Measurements from ENCODE around the gene TMEM219. TPM values are rescaled to one million over a fixed set of nuclear protein-coding genes. Genes with fewer than 3 reads are reported as not detected.

Gene TMEM219
- total and polyA plus RNA-seq, 9 of the 15 experiments (the other 6 are each of a cell fraction or from before 2014, with no cell fraction given): 35.3 to 62.8 (median 55.5) TPM

DNA sequence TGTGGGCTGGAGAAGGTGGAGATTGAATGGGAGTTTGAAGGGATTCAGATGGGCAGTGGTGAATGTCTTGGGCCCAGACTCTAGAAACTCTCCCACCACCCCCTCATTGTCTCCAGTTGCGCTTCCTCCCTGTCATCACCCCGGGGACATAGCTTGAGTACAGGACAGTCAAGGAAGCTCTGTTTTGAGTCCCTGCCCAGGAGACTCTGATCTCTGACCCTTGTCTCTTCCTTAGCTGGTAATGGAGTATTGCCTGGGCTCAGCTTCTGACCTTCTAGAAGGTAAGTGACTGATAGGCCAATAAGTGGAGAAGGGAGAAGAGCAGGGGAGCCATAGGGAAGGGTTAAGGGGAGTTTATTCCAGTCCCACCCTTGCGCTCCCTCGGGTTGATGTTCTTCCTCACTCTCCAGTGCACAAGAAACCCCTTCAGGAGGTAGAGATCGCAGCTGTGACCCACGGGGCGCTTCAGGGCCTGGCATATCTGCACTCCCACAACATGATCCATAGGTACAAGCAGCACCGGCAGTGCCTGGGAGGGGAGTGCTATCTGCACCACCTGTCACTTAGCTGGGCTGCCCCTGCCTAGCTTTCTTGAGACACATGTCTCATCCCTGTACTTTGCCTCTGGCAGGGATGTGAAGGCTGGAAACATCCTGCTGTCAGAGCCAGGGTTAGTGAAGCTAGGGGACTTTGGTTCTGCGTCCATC lies 16.8 kb downstream of the TMEM219 start:
- no peak for DNase-seq (ENCODE audit: extremely low read depth in 1 of 4, low spot score in 3 of 4)
- ATAC-seq: no peak
- 92% methylated on average over 9 of the region's 9 CpGs for WGBS (ENCODE audit: insufficient coverage, low coverage, missing lambda C conversion rate)
- Histone ChIP-seq H3K79me2 (ENCODE audit: control insufficient read depth, insufficient read depth, low read length) (peaks cover 36% of the 10 kb centered on the region), H3K4me3 (no peak overlapping the region), H2AFZ (ENCODE audit: low read depth, low read length) (no peak overlapping the region), H3K27ac (ENCODE audit: extremely low read depth, low read depth, low read length) (no peak overlapping the region), H3K4me2 (ENCODE audit: insufficient read depth, low read length) (no peak overlapping the region), H3K27me3 (ENCODE audit: control insufficient read depth in 2 of 2, insufficient read depth in 2 of 2, low read length in 2 of 2) (no peaks in the 10 kb centered on the region), H4K20me1 (replicated peaks; ENCODE audit: control insufficient read depth, insufficient read depth, low read length) (peaks cover 26% of the 10 kb centered on the region), H3K9ac (ENCODE audit: insufficient read depth in 1 of 2, low read depth in 2 of 2, low read length in 2 of 2) (no peak overlapping the region), H3K4me1 (replicated peaks in 1 of 2; ENCODE audit: control insufficient read depth in 2 of 2, insufficient read depth in 2 of 2, low read length in 2 of 2) (peaks cover 22 to 25% of the 10 kb centered on the region in 2 experiments; a peak in 4 of 5 replicates), H3K9me3 (replicated peaks; ENCODE audit: control insufficient read depth, insufficient read depth, low read depth, low read length) (no peaks in the 10 kb centered on the region), H3K9me1 (ENCODE audit: control insufficient read depth, insufficient read depth, low read length) (peaks cover 3% of the 10 kb centered on the region), H3K36me3 (ENCODE audit: control insufficient read depth, insufficient read depth, low read length) (peaks cover 69% of the 10 kb centered on the region)
- BruUV-seq (replicated peaks): no TSS peak
- intact Hi-C loops (cut with micrococcal nuclease): no loop called here
- in situ Hi-C loops (cut with MboI): no loop called here
- CTCF ChIA-PET (ENCODE audit: low intra/inter-chr PET ratio): no interaction called here
- POLR2A ChIA-PET: interaction anchor here (1.0 to 2.4 kb wide), 3 partner anchors 11 to 18 kb away, joined by 3 to 9 read pairs (median 3); partner anchors contain the start of gene HIRIP3
- FAIRE-seq: no peak
- no peak for TF ChIP-seq MYNN (IDR thresholded peaks at IDR 0.05)
- no peak for TF ChIP-seq MYNN (CRISPR knock-in tag; IDR thresholded peaks at IDR 0.05)
- TF ChIP-seq DACH1 (IDR thresholded peaks at IDR 0.05; ENCODE audit: partially characterized antibody): no peak
- TF ChIP-seq, protein P1, sequence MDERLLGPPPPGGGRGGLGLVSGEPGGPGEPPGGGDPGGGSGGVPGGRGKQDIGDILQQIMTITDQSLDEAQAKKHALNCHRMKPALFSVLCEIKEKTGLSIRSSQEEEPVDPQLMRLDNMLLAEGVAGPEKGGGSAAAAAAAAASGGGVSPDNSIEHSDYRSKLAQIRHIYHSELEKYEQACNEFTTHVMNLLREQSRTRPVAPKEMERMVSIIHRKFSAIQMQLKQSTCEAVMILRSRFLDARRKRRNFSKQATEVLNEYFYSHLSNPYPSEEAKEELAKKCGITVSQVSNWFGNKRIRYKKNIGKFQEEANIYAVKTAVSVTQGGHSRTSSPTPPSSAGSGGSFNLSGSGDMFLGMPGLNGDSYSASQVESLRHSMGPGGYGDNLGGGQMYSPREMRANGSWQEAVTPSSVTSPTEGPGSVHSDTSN (CRISPR knock-in tag; IDR thresholded peaks at IDR 0.05; ENCODE audit: low read depth): no peak
- TF ChIP-seq, protein P1 (tag; conservative IDR thresholded peaks at IDR 0.05; ENCODE audit: low read depth): no peak
- TF ChIP-seq KDM4B (IDR thresholded peaks at IDR 0.05; ENCODE audit: borderline replicate concordance in 2 of 2, low read depth in 1 of 2): no peak
- TF ChIP-seq ADNP (tag; IDR thresholded peaks at IDR 0.05): no peak
- no peak for TF ChIP-seq RBM17 (IDR thresholded peaks at IDR 0.05; ENCODE audit: borderline replicate concordance, low read depth, low read length)
- no peak for TF ChIP-seq U2AF1 (optimal IDR thresholded peaks at IDR 0.05; ENCODE audit: low read depth, low read length)
- TF ChIP-seq CC2D1A (IDR thresholded peaks at IDR 0.05): no peak
- no peak for TF ChIP-seq THRAP3 (IDR thresholded peaks at IDR 0.05; ENCODE audit: borderline replicate concordance)
- TF ChIP-seq ZNF316 (IDR thresholded peaks at IDR 0.05): no peak
- no peak for TF ChIP-seq ILK (tag; IDR thresholded peaks at IDR 0.05; ENCODE audit: borderline replicate concordance, low read depth)
- TF ChIP-seq, protein P2, sequence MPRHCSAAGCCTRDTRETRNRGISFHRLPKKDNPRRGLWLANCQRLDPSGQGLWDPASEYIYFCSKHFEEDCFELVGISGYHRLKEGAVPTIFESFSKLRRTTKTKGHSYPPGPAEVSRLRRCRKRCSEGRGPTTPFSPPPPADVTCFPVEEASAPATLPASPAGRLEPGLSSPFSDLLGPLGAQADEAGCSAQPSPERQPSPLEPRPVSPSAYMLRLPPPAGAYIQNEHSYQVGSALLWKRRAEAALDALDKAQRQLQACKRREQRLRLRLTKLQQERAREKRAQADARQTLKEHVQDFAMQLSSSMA (CRISPR knock-in tag; IDR thresholded peaks at IDR 0.05): no peak
- no peak for TF ChIP-seq MCM2 (IDR thresholded peaks at IDR 0.05; ENCODE audit: low read depth)
- no peak for TF ChIP-seq ZNF347 (CRISPR knock-in tag; IDR thresholded peaks at IDR 0.05; ENCODE audit: low read depth)
- TF ChIP-seq ZNF507 (tag; conservative IDR thresholded peaks at IDR 0.05): no peak
- TF ChIP-seq, protein P3, sequence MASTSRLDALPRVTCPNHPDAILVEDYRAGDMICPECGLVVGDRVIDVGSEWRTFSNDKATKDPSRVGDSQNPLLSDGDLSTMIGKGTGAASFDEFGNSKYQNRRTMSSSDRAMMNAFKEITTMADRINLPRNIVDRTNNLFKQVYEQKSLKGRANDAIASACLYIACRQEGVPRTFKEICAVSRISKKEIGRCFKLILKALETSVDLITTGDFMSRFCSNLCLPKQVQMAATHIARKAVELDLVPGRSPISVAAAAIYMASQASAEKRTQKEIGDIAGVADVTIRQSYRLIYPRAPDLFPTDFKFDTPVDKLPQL (IDR thresholded peaks at IDR 0.05; ENCODE audit: extremely low read depth, insufficient read length): no peak
- TF ChIP-seq FOXA1 (IDR thresholded peaks at IDR 0.05; ENCODE audit: borderline replicate concordance): no peak
- no peak for TF ChIP-seq NCOA6 (IDR thresholded peaks at IDR 0.05)
